DND-41 (cell line): Measurements from ENCODE around the gene AMACR.

Source experiments
- ATAC-seq: fragments of 200-7000 bp; cut with Tn5 transposase; 3 replicates; pipeline ENCODE4 v1.9.1; 2021; ENCODE audit warnings: low read depth; ENCODE audit not compliant: insufficient read depth
- DNase-seq: peaks from one replicate; pipeline ENCODE4 v3.0.0-alpha.2; 2020
- H2AFZ ChIP-seq: 2 replicates; pipeline ENCODE4 v1.6.0; 2012; ENCODE audit warnings: low read depth, low read length
- H3K27ac ChIP-seq: 2 replicates; pipeline ENCODE4 v1.5.1; 2012; ENCODE audit warnings: low read length, inconsistent platforms
- H3K27me3 ChIP-seq: fragments of 200-600 bp; sonication (generic); 2 replicates; pipeline ENCODE4 v1.6.0; 2012; ENCODE audit warnings: low read length, mild to moderate bottlenecking, inconsistent platforms; ENCODE audit not compliant: insufficient read depth, poor library complexity
- H3K36me3 ChIP-seq: 2 replicates; pipeline ENCODE4 v1.5.1; 2012; ENCODE audit warnings: low read length, inconsistent platforms; ENCODE audit not compliant: insufficient read depth
- H3K4me1 ChIP-seq: 2 replicates; pipeline ENCODE4 v1.5.1; 2012; ENCODE audit warnings: mild to moderate bottlenecking, low read length; ENCODE audit not compliant: insufficient read depth
- H3K4me2 ChIP-seq: 2 replicates; pipeline ENCODE4 v1.6.0; 2012; ENCODE audit warnings: mild to moderate bottlenecking, moderate library complexity, low read length, inconsistent platforms; ENCODE audit not compliant: insufficient read depth
- H3K4me3 ChIP-seq, 2 experiments: fragments of 200-600 bp in 1 of 2; shearing (Covaris generic) in 1 of 2; 2 replicates each; pipeline ENCODE4 v1.5.1; 2012 to 2016; ENCODE audit warnings: inconsistent platforms in 2 of 2, low read length in 2 of 2, mild to moderate bottlenecking in 2 of 2, low read depth in 1 of 2, moderate library complexity in 1 of 2
- H3K79me2 ChIP-seq: 2 replicates; pipeline ENCODE4 v1.6.0; 2012; ENCODE audit warnings: low read length, inconsistent platforms; ENCODE audit not compliant: insufficient read depth
- H3K9ac ChIP-seq: 2 replicates; pipeline ENCODE4 v1.6.0; 2012; ENCODE audit warnings: low read depth, mild to moderate bottlenecking, inconsistent platforms, low read length, moderate library complexity
- H3K9me3 ChIP-seq: 2 replicates; pipeline ENCODE4 v1.5.1; 2012; ENCODE audit warnings: low read length, moderate library complexity, mild to moderate bottlenecking, inconsistent platforms; ENCODE audit not compliant: insufficient read depth, severe bottlenecking
- H4K20me1 ChIP-seq: 2 replicates; pipeline ENCODE4 v1.6.0; 2012; ENCODE audit warnings: low read length; ENCODE audit not compliant: insufficient read depth
- CTCF ChIP-seq: IDR thresholded peaks from 2 replicates; pipeline ENCODE4 v1.5.1; 2012; ENCODE audit warnings: borderline replicate concordance, low read length, moderate library complexity, mild to moderate bottlenecking; ENCODE audit not compliant: poor library complexity, severe bottlenecking; ENCODE audit errors: extremely low read depth
- EZH2 ChIP-seq: IDR thresholded peaks from 3 replicates; pipeline ENCODE4 v1.6.1; 2012; ENCODE audit warnings: borderline replicate concordance, low read depth, mild to moderate bottlenecking, moderate library complexity, low read length, inconsistent platforms; ENCODE audit not compliant: severe bottlenecking

The AMACR gene

GRCh38 chr5:34017254-34017653 is 9.4 kb upstream of the AMACR start:
- H4K20me1 ChIP-seq: no peaks in the 10 kb centered on the region
- no peaks in the 10 kb centered on the region for H3K9me3 ChIP-seq
- DNase-seq: no peak
- H3K4me3 ChIP-seq: no peak overlapping the region
- H3K27ac ChIP-seq: no peak overlapping the region
- no peak overlapping the region for H2AFZ ChIP-seq
- TF ChIP-seq CTCF: no peak
- no peak overlapping the region for H3K4me2 ChIP-seq
- H3K9ac ChIP-seq: no peak overlapping the region
- H3K27me3 ChIP-seq: no peaks in the 10 kb centered on the region
- H3K4me1 ChIP-seq: peaks cover 12% of the 10 kb centered on the region
- no peaks in the 10 kb centered on the region for H3K36me3 ChIP-seq
- ATAC-seq: no peak
- no peaks in the 10 kb centered on the region for H3K79me2 ChIP-seq

GRCh38 chr5:34016750-34017149 is 8.9 kb upstream of the AMACR start:
- no peak for TF ChIP-seq EZH2
- TF ChIP-seq CTCF: no peak
- Histone ChIP-seq H3K9me3 (no peaks in the 10 kb centered on the region), H3K27ac (no peak overlapping the region), H3K36me3 (no peaks in the 10 kb centered on the region), H3K4me2 (no peak overlapping the region), H3K79me2 (no peaks in the 10 kb centered on the region), H2AFZ (no peak overlapping the region), H3K4me1 (peaks cover 7% of the 10 kb centered on the region), H3K4me3 (no peak overlapping the region), H4K20me1 (no peaks in the 10 kb centered on the region), H3K9ac (no peak overlapping the region), H3K27me3 (no peaks in the 10 kb centered on the region)
- DNase-seq (no peak), ATAC-seq (no peak)

DNA sequence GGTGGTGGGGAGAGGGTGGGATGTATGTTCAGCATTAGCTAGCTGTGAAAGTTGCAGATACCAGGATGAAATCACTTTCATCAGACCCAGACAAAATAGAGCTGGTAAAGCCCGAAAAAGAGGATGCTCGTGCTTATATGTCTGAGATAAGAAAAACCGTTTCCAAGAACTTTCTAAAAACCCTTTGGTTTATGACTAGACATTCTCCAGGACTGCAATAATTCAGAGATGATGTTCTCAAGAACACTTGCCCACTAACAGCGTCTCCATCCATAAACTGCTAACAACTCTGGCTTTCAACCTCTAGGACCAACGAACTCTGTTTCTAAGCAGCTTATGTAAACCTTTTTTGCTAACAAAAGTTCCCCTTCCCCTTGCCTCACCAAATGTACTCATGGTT is 8.4 kb upstream of the AMACR start:
- no peak for DNase-seq
- Histone ChIP-seq H2AFZ (no peak overlapping the region), H3K9me3 (no peaks in the 10 kb centered on the region), H4K20me1 (no peaks in the 10 kb centered on the region), H3K4me2 (no peak overlapping the region), H3K27ac (no peak overlapping the region), H3K27me3 (no peaks in the 10 kb centered on the region), H3K9ac (no peak overlapping the region), H3K36me3 (no peaks in the 10 kb centered on the region), H3K79me2 (no peaks in the 10 kb centered on the region), H3K4me3 (no peak overlapping the region), H3K4me1 (peaks cover 2% of the 10 kb centered on the region)
- no peak for TF ChIP-seq CTCF
- TF ChIP-seq EZH2: no peak
- no peak for ATAC-seq
